NOMO-1 treated with DMSO at 0.1 percent for 48 hours (cell line): ENCODE data around the gene PPA1.
"Not testable (repeated sequence)": the region's sequence is repeated elsewhere in the genome, so short reads cannot be mapped to it uniquely, and the experiment has no call there.

ENCODE experiments used
- DNase-seq: peaks from one replicate; lab custom pipeline; 2025; ENCODE audit not compliant: unreplicated experiment; lab: John Stamatoyannopoulos, UW

PPA1 gene

DNA sequence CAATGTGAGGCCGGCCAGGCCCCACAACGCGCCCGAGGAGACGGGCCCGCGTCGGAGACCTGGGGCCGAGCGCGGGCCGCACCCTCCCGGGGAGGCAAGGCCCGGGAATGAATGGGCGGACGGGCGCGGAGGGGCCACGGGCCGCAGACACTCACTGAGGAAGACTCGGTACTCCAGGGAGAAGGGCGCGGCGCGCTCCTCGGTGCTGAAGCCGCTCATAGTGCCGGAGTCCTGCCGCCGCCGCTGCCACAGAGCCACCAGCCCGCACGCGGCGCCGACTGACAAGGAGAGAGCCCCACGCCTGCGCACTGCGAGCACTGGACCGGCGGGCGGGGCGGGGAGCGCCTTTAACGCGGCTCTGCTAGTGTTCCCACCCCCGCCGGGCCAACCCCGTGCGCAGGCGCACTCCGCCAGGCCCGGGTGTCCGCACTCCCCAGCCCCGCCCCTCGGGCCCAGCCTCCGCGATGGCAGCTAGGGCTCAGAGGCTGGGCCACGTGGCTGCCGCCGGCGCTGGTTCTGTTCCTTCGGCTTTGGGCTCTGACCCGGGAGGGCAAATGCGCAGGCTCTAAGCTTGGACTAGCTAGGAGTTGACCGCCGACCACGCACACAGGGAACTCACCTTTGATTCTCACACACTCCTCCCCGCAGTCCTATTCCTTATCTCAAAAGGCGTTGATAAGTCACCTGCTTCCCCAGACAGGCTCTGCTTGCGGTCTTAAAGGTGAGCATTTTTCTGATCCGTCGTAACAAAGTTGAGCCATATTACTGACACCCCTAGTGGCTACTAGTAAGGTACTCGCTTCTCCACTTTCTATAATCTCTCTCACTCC lies at the start of gene PPA1:
PPA1 (minus strand) TSS at position 321 of the 830 bp plus-strand sequence; CDS start at position 219, 102 bp downstream.
- peak; percentile 95 for DNase-seq

DNA sequence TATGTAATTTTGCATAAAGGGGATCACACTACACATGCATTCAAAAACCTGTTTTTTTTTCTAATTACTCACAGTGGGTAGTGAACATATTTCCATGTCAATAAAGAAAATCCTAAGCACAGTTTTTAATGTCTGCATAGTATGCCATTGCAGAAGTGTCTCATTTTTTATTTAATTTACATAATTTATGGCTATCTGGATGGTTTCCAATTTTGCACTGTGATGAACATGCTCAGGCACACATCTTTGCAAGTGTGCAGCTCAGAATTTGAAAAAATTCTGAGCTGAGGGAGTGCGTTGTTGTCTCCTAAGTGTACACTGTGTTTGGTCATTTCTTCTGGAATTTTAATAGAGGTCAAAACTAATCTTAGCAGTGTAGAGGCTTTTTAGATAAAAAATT lies 48.4 kb upstream of the PPA1 start:
- DNase-seq, result no peak

DNA sequence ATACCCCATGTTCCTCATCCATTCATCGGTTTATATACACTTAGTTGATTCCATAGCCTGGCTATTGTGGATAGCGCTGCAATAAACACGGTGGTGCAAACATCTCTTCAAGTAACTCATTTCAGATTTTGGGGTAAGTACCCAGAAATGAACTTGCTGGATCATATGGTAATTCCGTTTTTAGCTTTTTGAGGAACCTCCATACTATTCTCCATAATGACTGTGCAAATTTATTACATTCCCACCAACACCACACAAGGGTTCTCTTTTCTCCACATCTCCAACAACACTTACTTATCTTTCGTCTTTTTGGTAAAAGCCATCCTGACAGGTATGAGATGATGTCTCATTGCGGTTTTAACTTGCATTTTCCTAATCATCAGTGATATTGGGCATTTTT lies 46.9 kb upstream of the PPA1 start:
- DNase-seq, result no peak

DNA sequence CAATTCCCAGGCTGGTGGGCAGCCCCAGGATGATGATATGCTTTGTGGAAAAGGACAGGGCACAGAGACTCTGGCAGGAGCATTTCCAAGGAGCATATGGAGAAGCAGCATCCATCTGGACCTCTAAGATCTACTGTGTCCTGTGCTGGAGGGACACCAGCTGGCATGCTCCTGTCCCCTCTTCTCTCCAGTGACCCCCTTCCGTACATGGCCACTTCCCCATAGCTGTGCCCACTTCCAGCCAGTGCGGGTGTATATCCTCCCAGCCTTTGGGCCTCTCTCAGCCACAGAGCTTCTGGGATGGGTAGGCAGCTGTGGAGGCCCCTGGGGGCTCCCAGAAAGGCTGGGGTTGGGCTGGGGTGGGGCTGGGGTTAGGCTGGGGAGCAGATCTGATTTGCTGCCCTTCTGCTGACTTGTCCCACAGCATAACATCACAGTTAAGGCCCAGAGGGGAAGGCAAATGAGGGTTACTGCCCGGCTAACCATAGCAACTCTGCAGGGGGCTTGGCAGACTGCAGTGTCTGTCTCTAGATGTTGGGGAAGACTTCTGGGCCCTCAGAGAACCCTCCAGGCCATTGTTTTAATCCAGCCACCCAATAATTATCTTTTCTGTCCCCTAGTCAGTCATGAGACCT lies 44.3 kb upstream of the PPA1 start:
- no peak for DNase-seq

DNA sequence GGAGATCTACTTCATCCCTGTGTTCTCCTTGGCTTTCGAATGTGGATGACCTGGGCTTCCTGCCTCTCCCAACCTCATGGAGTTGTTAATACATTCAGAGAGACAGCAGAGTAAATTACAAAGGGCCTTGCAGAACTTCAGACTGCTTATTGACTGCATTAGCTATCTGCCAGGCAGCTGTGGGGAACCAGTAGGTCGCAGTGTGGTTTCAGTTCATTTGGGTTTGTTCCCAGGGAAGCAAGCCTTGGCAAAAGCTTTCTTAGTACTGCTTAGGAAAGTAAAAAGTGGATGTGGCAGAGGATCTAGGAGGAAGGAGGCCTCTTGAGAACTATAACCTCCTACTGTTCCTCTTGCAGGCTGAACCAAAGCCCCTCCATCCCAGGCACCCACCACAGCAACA lies 41.4 kb upstream of the PPA1 start:
- no peak for DNase-seq

DNA sequence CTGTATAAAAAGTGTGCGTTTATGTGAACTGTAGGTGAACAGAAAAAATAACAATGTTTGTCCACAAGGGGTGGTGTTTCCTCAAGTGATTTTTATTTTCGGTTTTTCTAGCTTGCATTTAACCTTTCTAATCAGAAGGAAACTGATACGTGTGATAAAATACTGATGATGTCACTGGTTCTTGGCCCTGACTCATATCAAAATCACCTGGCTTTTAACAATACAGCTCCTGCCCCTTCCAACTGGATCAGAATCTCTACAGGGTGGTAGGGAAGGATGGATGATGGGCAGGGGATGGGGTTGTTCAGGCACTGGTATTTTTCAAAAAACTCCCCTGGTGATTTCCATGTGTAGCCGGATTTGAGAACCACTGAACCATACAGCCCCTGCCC lies 39.7 kb upstream of the PPA1 start:
- no peak for DNase-seq

DNA sequence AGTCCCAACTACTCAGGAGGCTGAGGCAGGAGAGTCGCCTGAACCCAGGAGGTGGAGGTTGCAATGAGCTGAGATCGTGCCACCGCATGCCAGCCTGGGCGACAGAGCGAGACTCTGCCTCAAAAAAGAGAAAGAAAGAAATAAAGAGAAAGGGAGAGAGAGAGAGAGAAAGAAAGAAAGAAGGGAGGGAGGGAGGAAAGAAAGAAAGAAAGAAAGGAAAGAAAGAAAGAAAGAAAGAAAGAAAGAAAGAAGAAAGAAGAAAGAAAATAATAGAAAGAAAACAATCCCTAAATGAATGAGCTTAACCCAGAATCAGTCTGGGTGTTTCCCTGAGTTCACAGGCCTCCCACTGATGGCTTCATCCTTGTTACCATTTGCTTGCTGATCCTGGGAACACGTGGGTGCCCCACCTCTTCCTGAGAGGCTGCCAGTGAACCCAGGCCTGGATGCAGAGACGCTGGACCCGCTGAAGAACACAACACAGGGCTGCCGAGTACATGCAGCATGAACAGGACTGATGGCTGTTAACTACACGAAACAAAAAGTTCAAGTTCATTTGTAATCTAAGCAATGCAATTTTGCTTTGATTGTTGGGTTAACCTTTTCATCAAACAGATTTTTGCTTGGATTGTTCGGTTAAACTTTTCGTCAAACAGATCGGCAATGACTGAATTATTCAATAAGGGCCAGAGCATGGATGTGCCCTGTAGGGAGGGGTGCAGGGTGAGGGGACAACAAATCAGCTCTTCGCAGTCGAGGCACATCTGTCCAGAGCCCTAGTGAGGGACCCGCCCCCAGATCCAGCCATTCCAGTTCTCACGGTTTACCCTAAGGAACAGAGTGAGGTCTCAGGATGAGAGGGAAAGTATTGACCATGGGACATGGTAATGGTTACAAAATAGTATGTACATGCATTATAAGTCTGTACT lies 39.0 kb upstream of the PPA1 start:
- DNase-seq, result no peak

DNA sequence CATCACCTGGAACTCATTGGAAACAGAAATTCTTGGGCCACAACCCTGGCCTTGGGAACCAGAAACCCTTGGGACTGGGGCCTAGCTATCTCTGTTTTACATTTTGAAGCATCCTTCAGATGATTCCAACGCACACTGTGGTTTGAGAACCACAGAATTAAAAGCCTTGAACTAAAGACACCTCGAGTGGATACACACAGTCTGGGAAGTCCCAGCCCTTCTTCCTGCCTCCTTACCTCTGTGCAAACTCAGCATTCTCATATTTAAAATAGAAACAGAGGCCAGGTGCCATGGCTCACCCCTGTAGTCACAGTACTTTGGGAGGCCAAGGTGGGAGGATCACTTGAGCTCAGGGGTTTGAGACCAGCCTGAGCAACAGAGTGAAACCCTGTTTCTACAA lies 37.7 kb upstream of the PPA1 start:
- DNase-seq, result no peak

DNA sequence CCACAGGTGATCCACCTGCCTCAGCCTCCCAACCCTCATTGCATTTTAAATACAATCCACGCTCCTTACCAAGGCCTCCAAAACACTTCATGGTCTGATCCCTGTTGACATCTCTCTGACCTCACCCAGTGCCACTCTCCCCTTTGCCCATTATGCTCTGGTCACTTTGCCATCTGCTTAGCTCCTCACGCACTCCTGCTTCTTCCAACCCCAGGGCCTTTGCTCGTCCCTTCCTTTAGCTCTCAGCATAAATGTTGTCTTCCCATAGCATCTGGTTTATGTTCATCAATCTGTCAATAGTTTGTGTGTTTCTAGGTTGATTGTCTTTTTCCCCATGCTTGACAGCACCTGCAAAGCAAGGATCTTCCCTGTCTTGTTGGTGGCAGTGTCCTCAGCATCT lies 36.5 kb upstream of the PPA1 start:
- DNase-seq, result no peak

DNA sequence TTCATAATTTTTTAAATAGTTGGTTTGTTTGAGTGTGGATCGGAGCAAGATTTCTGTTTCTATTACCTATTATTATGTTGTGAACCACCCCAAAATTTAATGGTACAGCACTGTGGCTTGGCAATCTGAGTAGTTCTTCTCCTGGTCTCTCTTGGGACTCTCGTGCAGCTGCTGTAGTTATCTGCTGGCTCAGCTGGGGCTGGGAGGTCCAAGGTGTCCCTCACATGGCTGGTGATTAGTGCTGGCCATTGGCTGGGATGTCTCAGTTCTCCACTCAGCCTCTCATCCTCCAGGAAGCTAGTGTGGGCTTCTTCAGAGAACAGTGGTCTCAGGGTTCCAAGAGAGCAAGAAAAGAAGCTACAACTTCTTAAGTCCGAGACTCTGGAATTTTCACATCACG lies 35.1 kb upstream of the PPA1 start:
- no peak for DNase-seq

DNA sequence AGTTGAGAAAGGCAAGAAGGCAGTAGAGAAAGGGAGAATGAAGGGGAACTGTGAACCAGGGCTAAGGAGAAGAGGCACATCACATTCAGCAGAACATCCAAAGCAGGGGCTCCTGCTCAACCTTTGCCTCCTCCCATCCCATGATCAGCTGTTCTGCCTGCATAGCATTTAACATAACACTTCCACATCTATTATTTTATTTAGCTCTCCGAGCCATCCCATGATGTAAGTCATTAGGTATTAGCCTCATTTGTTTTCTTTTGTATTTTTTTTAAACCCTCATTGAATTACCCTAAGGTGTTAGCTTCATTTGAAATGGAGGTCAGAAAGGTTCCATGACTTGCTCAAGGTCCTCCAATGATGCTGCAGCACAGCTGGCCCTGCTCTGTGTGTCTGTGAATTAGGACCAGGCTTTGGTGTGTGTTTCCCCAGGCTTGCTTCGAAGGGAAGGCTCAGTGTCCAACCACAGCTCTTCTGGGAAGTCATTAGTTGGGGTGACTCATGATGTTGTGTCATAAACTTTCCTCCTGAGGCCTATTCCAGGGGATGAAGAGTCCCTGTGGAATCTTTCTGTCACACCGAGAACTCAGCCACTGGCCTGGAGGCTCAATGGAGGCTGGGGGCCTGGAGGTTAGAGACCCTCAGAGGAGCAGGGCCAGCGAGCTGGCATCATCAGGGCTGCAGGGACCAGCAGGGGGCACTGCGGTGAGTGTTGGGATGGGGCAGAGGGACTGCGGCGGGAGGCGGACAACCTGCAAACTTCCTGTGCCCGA lies 34.1 kb upstream of the PPA1 start:
- peak; percentile 64 for DNase-seq

DNA sequence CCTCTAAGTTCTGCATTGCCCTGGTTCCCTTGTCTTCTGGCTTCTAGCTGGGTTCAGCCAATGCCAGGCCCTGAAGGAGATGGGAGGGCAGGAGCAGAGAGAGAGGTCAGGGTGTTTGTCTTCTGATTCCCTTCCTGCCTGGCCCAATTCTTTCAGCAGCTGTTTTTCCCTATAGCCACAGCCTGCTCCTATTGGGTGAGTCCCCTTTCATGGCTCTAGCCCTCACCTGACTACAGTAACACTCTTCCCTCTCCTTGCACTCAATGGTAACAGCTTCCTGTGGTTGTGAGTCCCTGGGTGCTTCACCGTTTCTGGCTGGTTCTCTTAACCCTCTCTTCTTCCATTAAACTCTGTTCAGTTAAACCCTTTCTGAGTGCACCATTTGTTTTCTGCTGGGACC lies 33.5 kb upstream of the PPA1 start:
- no peak for DNase-seq

DNA sequence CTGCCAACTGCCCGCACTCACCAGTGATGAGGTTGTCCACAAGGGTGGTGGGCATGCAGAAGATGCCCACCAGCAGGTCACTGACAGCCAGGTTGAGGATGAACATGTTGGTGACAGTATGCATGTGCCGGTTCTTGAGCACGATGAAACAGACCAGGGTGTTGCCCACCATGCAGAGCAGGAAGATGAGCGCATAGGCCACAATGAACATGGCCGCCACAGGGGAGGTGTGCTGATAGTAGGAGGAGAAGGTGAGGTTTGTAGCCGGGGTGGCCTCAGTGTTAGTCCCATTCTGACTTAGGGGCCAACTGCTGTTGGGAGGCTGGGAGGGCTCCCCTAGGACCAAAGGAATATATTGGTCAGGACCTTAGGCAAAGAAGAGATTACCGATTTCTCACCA lies 32.8 kb upstream of the PPA1 start:
- DNase-seq, result no peak

DNA sequence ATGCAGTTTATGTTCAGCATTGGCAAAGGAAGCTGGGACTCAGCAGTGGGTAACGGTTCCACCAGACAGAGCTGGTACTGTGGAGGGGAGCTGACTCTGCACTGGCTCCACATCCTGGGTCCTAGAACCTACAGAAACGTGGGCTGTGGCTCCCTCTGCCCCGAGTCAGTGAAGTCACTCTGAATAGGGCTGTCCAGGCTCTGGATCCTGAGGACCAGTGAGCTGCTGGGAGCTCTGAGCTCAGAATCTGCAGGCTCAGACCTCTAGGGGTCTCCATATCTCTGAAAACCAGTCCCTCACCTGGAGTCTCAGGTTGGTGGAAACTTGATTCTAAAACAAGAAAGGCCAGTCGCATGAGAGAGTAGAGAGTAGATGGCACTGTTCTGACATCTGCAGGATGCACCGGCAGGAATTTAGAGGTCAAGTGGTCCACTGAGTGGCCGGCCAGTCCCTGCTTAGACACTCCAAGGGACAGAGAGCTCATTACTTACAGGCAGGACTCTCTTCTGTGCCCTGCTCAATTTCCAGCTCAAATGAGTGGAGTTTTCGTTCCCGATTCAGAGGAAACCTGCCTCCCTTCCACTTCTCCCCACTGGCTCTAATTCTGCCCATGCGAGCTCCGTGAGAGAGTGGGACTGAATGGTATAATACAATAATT lies 31.9 kb upstream of the PPA1 start:
- DNase-seq, result no peak

DNA sequence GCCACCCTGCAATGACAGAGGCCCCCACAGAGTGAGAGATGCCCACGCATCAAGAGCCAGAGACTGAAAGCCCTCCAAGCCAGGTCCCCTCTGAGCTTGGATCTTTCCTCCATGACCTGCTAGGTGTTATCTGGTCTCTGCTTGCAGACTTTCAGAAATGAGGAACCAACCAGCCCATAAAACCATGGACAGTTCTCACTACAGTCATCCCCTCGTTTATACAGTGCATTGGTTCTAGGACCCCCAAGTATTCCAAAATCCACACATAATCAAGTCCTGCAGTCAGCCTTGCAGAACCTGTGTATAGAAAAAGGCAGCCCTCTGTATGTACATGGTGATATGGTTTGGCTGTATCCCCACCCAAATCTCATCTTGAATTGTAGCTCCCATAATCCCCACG lies 27.5 kb upstream of the PPA1 start:
- no peak for DNase-seq

DNA sequence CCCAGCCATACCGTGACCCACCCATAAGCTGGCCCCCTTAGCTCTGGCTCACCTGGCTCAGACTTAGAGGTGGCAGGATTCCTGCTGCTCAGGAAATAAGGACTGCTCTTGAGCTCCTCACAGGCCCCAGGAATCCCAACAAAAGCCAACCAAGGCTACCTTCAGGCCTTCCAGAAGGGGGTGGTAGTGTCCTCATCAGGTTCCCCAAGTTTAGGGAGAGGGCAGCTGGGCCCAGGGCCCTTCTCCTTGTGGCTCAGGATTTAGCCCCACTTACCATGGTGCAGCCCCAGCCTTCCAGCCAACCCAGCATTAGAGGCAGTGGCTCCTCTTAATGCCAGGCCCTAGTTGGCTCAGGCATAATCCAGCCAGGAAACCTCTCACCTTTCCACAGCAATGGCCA lies 27.0 kb upstream of the PPA1 start:
- no peak for DNase-seq

DNA sequence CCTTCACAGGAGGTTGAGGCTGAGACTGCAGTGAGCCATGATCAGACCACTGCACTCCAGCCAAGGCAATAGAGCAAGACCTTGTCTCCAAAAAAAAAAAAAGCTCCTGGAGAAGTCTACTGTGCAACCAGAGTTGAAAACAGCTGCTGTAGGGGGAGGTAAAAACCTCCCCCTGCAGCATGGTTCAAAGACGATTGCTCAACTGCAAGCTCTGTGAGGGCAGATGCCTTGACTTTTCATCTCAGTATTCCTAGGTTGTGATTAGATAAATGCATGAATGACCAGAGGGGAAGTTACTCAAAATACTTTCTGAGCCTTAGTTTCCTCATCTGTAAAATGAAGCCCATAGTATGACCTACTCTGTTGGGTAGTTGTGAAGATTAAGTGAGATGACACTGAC lies 25.0 kb upstream of the PPA1 start:
- no peak for DNase-seq

DNA sequence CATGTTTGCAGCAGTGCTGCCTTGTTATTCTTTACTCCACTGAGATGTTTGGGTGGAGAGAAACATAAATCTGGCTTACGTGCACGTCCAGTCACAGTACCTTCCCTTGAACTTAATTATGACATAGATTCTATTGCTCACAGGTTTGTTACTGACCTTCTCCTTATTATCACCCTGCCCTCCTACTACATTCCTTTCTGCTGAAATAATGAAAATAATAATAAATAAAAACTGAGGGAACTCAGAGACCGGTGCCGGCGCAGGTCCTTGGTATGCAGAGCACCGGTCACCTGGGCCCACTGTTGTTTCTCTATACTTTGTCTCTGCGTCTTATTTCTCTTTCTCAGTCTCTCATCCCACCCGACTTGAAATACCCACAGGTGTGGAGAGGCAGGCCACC lies 24.6 kb upstream of the PPA1 start:
- DNase-seq, result not testable (repeated sequence)

DNA sequence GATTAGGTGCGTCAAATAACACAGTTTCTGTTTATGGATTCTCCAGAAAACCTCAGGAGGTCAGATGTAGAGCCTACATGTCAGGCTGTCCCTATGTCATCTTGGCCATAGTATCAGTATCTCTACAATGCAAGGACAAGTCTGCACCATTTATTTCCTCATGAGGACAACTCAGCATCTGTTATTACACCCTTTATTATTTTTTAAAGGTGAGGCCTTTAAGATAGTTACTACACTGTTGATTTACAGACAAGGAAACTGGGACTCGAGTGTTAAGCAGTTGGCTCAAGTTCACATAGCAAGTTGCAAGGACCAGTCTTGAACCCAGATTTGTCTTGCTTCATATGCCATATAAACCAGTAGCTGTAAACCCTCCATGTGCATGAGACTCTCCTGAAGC lies 23.2 kb upstream of the PPA1 start:
- no peak for DNase-seq
